A549 (cell line): ENCODE measurements around the gene DEGS1.

Experiments used
- BHLHE40 ChIP-seq: IDR thresholded peaks from 2 replicates; pipeline ENCODE4 v1.6.1; 2012; ENCODE audit warnings: low read depth, low read length, inconsistent platforms
- CHD2 ChIP-seq: fragments of 150-350 bp; IDR thresholded peaks from 2 replicates; pipeline ENCODE4 v1.6.1; 2014; ENCODE audit warnings: low read length; ENCODE audit not compliant: partially characterized antibody
- CHD4 ChIP-seq: fragments of 200-600 bp; sonication (generic); IDR thresholded peaks from 2 replicates; pipeline ENCODE4 v1.6.1; 2016; ENCODE audit warnings: antibody characterized with exemption, mild to moderate bottlenecking, borderline replicate concordance
- CTCF ChIP-seq: fragments of >200 bp; sonication (Bioruptor Twin); formaldehyde crosslinking; IDR thresholded peaks from 3 replicates; pipeline ENCODE4 v1.5.1; 2016
- ESRRA ChIP-seq: fragments of 150-350 bp; IDR thresholded peaks from 2 replicates; pipeline ENCODE4 v1.6.1; 2014; ENCODE audit warnings: mild to moderate bottlenecking, low read length, borderline replicate concordance
- JUN ChIP-seq, 2 experiments: fragments of >200 bp; sonication (Bioruptor Twin); formaldehyde crosslinking; IDR thresholded peaks; 2 replicates in 1 of 2; 3 replicates in 1 of 2; pipeline ENCODE4 v1.6.1; 2016 to 2017
- POLR2A ChIP-seq: IDR thresholded peaks from 2 replicates; pipeline ENCODE4 v1.6.1; 2012; ENCODE audit warnings: mild to moderate bottlenecking, low read length
- RFX5 ChIP-seq: fragments of 450-650 bp; IDR thresholded peaks from 2 replicates; pipeline ENCODE4 v1.7.1; 2014; ENCODE audit warnings: antibody characterized with exemption, mild to moderate bottlenecking, moderate library complexity
- RNF2 ChIP-seq: fragments of 200-600 bp; sonication (generic); IDR thresholded peaks from 2 replicates; pipeline ENCODE4 v1.6.1; 2016; ENCODE audit warnings: low read depth, mild to moderate bottlenecking, antibody characterized with exemption, moderate library complexity, borderline replicate concordance

GRCh38 chr1:224203243-224204016 lies 20.4 kb downstream of the DEGS1 start:
- no peak for TF ChIP-seq RNF2
- no peak for TF ChIP-seq CHD2
- no peak for TF ChIP-seq CTCF
- no peak for TF ChIP-seq POLR2A
- TF ChIP-seq CHD4: no peak
- TF ChIP-seq JUN (IDR thresholded peaks at IDR 0.05): no peak
- no peak for TF ChIP-seq ESRRA
- TF ChIP-seq BHLHE40: no peak
- no peak for TF ChIP-seq RFX5
